Keratinocyte (primary cell): ENCODE results near the gene FOXK2. TPM values are rescaled to one million over a fixed set of nuclear protein-coding genes. Genes with fewer than 3 reads are reported as not detected.

Experiments used
- DNase-seq: peaks from one replicate; pipeline ENCODE4 v3.0.0-alpha.2; 2011; ENCODE audit warnings: low read depth, missing footprints, low spot score
- FAIRE-seq: peaks from 2 replicates; lab custom pipeline; 2011; peaks lifted over from hg19 to GRCh38; lab: Jason Lieb, UNC
- H2AFZ ChIP-seq: 2 replicates; pipeline ENCODE4 v1.6.0; 2012; ENCODE audit warnings: low read length, control low read depth, inconsistent platforms; ENCODE audit not compliant: control insufficient read depth
- H3K27ac ChIP-seq: 2 replicates; pipeline ENCODE4 v1.5.1; 2011; ENCODE audit warnings: low read length; ENCODE audit not compliant: control insufficient read depth, insufficient read depth
- H3K27me3 ChIP-seq: 3 replicates; pipeline ENCODE4 v1.6.0; 2011; ENCODE audit warnings: low read length; ENCODE audit not compliant: control insufficient read depth, insufficient read depth; ENCODE audit errors: extremely low read depth
- H3K36me3 ChIP-seq, 2 experiments: 2 replicates in 1 of 2; 3 replicates in 1 of 2; pipeline ENCODE4 v1.5.1; 2011; ENCODE audit warnings: low read length in 2 of 2, mild to moderate bottlenecking in 1 of 2; ENCODE audit not compliant: control insufficient read depth in 2 of 2, insufficient read depth in 2 of 2; ENCODE audit errors: extremely low read depth in 1 of 2
- H3K4me1 ChIP-seq: 3 replicates; pipeline ENCODE4 v1.5.1; 2011; ENCODE audit warnings: low read length; ENCODE audit not compliant: control insufficient read depth, insufficient read depth; ENCODE audit errors: extremely low read depth
- H3K4me2 ChIP-seq: 3 replicates; pipeline ENCODE4 v1.6.0; 2011; ENCODE audit warnings: low read depth, low read length; ENCODE audit not compliant: control insufficient read depth, insufficient read depth; ENCODE audit errors: extremely low read depth
- H3K4me3 ChIP-seq, 3 experiments: fragments of 200-600 bp in 1 of 3; sonication (generic) in 1 of 3; 2 replicates in 2 of 3; 3 replicates in 1 of 3; pipeline ENCODE4 v1.5.1; 2011 to 2016; ENCODE audit warnings: low read length in 3 of 3, mild to moderate bottlenecking in 3 of 3, control low read depth in 2 of 3, inconsistent platforms in 1 of 3, low read depth in 1 of 3, mixed read lengths in 1 of 3, mixed run types in 1 of 3, moderate library complexity in 1 of 3; ENCODE audit not compliant: control insufficient read depth in 2 of 3, insufficient read depth in 2 of 3; ENCODE audit errors: extremely low read depth in 1 of 3
- H3K79me2 ChIP-seq: 2 replicates; pipeline ENCODE4 v1.6.0; 2012; ENCODE audit warnings: low read length; ENCODE audit not compliant: control insufficient read depth, insufficient read depth
- H3K9ac ChIP-seq: 3 replicates; pipeline ENCODE4 v1.6.0; 2011; ENCODE audit warnings: low read length; ENCODE audit not compliant: control insufficient read depth, insufficient read depth; ENCODE audit errors: extremely low read depth
- H3K9me1 ChIP-seq: 3 replicates; pipeline ENCODE4 v1.6.0; 2011; ENCODE audit warnings: low read length; ENCODE audit not compliant: control insufficient read depth, insufficient read depth; ENCODE audit errors: extremely low read depth
- H3K9me3 ChIP-seq: 2 replicates; pipeline ENCODE4 v1.5.1; 2012; ENCODE audit warnings: low read depth, low read length; ENCODE audit not compliant: control insufficient read depth
- H4K20me1 ChIP-seq: 3 replicates; pipeline ENCODE4 v1.6.0; 2011; ENCODE audit warnings: low read length; ENCODE audit not compliant: control insufficient read depth, insufficient read depth; ENCODE audit errors: extremely low read depth
- CTCF ChIP-seq, 3 experiments: IDR thresholded peaks in 1 of 3; conservative IDR thresholded peaks in 1 of 3; optimal IDR thresholded peaks in 1 of 3; 2 replicates in 2 of 3; 3 replicates in 1 of 3; pipeline versions ENCODE3 to v1.5.1; 2011; ENCODE audit warnings: low read length in 3 of 3, mild to moderate bottlenecking in 3 of 3, moderate library complexity in 2 of 3, control low read depth in 1 of 3, inconsistent platforms in 1 of 3; ENCODE audit not compliant: insufficient read depth in 2 of 3; ENCODE audit errors: extremely low read depth in 1 of 3
- EZH2 ChIP-seq: IDR thresholded peaks from one replicate; pipeline ENCODE4 v1.6.1; 2012; ENCODE audit warnings: inconsistent platforms, mild to moderate bottlenecking, low read length, moderate library complexity
- dilution Hi-C: fragments of 300-500 bp; cut with MboI; formaldehyde crosslinking; loops from one replicate; pipeline ENCODE4 v1.7.0; 2020; ENCODE audit warnings: low sequenced_read_pairs; ENCODE audit not compliant: extremely low pct_ligation_motif_present
- polyA plus RNA-seq, 5 experiments: library from polyadenylated mRNA; depleted of rRNA in 3 of 5; stranded (reverse) in 3 of 5; stranded (forward) in 1 of 5; unstranded in 1 of 5; fragments of >200 nt; gene quantifications; 1 replicate in 1 of 5; 2 replicates in 3 of 5; 3 replicates in 1 of 5; pipeline versions ENCODE4 v1.2.1 to v1.2.3, GENCODE V29; 2011 to 2012; ENCODE audit warnings: missing spikeins in 2 of 5, low read depth in 1 of 5, low replicate concordance in 1 of 5

The FOXK2 gene
- polyA plus RNA-seq, 1 donor (not counting 4 experiments of a cell fraction or from before 2014, with no cell fraction given) = 43.9 TPM

GRCh38 chr17:82567286-82567685, 47.8 kb downstream of the FOXK2 start:
- Histone ChIP-seq H3K36me3 (peaks cover 45 to 51% of the 10 kb centered on the region in 2 experiments), H3K27ac (no peak overlapping the region), H3K4me3 (no peak overlapping the region), H3K79me2 (peaks cover 78% of the 10 kb centered on the region), H3K9me1 (no peaks in the 10 kb centered on the region), H3K27me3 (no peaks in the 10 kb centered on the region), H3K9me3 (no peaks in the 10 kb centered on the region), H4K20me1 (peaks cover 26% of the 10 kb centered on the region), H3K4me1 (no peaks in the 10 kb centered on the region), H2AFZ (no peak overlapping the region), H3K4me2 (no peak overlapping the region), H3K9ac (no peak overlapping the region)
- no peak for DNase-seq
- FAIRE-seq = no peak
- dilution Hi-C loops = no loop called here
- no peak for TF ChIP-seq EZH2
- TF ChIP-seq CTCF (optimal IDR thresholded peaks at IDR 0.05 in 1 of 3, IDR thresholded peaks at IDR 0.05 in 1 of 3, conservative IDR thresholded peaks at IDR 0.05 in 1 of 3; ENCODE audit: extremely low read depth in 1 of 3, insufficient read depth in 2 of 3, low read length in 3 of 3) = no peak

GRCh38 chr17:82568997-82569393, 49.5 kb downstream of the FOXK2 start:
- Histone ChIP-seq H2AFZ (no peak overlapping the region), H3K27me3 (no peaks in the 10 kb centered on the region), H3K9me1 (no peaks in the 10 kb centered on the region), H4K20me1 (peaks cover 22% of the 10 kb centered on the region), H3K79me2 (peaks cover 75% of the 10 kb centered on the region), H3K9me3 (no peaks in the 10 kb centered on the region), H3K36me3 (peaks cover 44 to 62% of the 10 kb centered on the region in 2 experiments), H3K27ac (no peak overlapping the region), H3K4me1 (no peaks in the 10 kb centered on the region), H3K4me2 (no peak overlapping the region), H3K4me3 (no peak overlapping the region), H3K9ac (no peak overlapping the region)
- TF ChIP-seq CTCF (optimal IDR thresholded peaks at IDR 0.05 in 1 of 3, IDR thresholded peaks at IDR 0.05 in 1 of 3, conservative IDR thresholded peaks at IDR 0.05 in 1 of 3; ENCODE audit: extremely low read depth in 1 of 3, insufficient read depth in 2 of 3, low read length in 3 of 3) = no peak
- TF ChIP-seq EZH2 = no peak
- DNase-seq (no peak), FAIRE-seq (no peak)
- dilution Hi-C loops = no loop called here
